Colon (tissue), 2 donors: ENCODE data around the gene ZNF175.

Source experiments
- FAIRE-seq: peaks from 2 replicates; lab custom pipeline; 2012; peaks lifted over from hg19 to GRCh38; lab: Jason Lieb, UNC
- donor health status: control.
- donor health status: control.

ZNF175 gene

DNA sequence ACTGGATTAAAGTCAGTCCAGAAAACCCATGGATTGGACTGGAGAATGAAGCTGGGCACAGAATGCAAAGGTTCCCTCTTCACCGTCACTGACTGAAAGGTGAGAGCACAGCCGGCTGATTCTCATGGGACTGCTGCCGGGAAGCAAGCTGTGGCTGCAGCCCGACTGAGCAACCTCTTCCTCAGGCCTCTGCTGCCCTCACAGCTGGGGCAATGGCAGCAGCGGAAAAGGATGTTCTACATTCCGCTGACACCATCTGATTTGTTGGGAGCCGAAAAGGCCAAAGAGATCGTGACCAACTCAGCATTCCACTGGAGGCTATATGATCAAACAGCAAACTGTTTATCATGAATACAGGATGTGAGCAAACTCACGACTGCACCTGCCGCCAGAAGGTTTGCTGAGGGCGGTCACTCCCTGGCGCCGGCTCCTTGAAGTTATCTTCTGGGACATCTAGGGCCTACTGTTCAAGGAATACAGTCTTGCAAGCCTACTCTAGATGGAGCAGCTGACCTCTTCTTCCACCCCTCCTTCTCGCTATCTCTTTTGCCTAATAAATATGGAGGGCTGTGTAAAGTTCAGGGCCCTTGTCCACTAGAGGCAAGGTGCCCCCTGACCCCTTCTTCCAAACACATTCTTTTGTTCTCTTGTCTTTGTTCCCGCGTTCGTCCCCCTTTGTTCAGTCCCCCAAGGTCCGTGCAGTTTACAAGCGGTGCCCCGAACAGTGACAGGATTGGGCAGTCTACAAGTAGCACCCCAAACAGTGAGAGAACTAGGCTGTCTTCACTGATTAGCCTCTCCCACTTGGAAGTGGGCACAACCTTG, 20.0 kb upstream of the ZNF175 start:
- FAIRE-seq: no peak

DNA sequence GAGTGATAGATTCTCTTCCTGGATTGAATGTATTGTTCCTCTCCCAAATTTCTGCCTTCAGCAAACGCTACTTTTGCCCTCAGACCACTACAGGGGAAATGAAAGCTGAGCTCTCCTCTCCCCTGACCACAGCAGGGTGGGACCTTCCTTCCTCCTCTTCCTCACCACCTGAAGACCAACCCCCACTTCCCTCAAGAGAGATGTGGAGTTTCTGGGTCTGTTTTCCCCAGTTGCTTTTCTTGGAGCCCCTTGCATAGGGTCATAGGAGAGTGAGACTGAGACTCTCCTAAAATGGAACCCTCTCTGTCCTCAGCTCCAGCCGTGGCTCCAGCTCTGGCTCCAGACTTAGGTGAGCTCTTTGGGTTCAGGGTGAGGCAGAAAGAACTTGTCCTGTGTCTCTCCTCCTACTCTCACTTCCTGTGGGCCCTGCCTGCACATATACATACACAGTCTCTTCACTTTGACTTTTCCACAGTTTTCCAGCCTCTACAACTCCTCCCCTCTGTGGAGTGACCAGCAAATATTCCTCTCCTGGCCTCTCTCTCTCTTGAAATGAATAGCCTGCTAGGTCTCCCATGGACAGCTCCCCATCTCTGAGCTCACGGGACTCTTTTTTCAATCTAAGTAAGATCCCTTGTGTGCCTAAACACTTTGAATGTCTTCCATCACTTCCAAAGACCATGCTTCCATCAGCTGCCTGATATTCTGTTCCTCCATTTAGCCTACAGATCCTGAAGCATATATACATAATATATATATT, 19.2 kb upstream of the ZNF175 start:
- no peak for FAIRE-seq

DNA sequence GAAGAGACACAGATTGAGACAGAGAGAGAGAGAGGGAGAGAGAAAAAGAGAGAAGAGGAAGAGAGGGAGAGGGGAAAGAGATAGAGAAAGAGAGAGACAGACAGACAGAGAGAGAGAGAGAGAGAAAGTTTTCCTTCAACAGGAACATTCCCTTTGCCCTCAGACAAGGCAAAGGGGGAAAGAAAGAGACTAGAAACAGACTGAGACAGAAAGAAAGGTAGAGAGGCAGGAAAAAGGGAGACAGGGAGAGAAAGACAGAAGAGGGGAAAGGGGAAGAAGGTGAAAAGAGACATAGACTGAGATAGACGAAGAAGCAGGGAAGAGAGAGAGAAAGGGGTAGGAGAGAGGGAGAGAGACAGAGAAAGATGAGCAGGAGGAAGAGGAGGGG, 18.5 kb upstream of the ZNF175 start:
- FAIRE-seq: no peak

DNA sequence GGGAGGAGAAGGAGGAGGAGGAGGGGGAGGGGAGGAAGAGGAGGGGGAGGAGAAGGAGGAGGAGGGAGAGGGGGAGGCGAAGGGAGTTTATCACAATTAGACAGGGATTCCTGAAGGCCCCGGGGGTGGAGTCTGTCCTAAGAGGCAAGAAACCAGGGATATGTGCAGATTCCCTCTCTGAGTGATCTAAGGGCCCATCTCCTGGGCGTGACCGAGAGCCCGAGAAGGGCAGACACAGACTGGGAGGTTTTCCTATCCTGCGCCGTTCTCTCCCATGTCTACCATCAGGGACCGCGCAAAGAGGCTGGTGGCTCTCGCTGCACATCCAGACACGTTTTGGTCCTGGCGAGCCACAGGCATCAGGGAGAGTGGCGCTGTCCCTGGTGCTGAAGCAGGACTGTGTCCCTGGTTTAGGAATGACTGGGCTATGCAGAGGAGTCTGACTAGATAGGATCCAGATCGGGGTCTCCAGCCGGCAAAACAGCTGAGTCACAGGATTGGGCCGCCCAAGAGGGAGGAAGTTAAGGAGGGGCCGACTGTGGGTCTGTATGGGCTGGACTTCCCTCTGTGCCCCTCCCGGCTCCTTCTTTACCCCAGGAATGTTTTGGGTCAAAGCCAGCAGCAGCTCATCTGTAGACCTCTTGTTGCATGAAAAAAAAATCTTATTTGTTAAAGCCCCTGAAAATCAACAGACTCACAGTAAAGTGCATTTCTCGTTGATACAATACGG, 17.9 kb upstream of the ZNF175 start:
- no peak for FAIRE-seq

DNA sequence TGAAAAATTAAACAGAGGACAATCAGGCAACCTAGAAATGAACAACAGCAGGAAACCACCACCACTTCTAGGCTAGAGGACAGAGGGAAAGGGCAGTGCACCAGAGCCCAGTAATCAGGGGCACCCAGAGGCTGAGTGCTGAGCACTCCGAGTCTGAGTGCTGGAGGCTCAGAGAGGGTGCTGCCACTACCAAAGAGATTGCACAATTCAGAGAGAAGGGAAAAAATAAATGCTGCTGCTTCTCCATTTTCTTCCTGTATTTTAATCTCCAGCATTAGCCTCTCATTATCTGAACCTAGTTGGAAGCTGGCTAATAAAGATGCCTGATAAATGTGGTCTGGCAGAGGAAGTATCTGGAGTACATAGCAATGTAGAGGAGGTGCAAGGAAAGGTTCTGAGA, 11.8 kb upstream of the ZNF175 start:
- FAIRE-seq: no peak

- FAIRE-seq: no peak
These were observed 10.7 kb upstream of the ZNF175 start for GRCh38 chr19:51560339-51560738.

DNA sequence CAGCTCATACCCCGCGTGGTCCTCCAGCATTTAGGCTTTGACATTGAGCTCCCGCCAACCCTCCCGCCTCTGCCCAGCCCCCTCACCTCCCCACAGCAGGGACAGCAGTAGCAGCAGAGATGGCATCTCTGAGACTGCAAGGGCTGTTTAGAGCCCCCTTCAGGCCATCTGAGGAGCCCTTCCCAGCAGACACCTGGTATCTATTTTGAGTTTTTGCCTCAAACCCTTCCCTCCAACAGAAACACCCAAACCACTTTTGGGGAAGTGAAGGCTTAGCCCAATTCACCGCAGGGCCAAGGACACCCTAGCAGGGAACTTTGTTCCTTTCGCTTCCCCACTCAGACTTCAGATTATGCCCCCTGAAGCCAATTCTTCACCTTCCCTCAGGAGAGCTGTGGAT, 6.3 kb upstream of the ZNF175 start:
- no peak for FAIRE-seq

DNA sequence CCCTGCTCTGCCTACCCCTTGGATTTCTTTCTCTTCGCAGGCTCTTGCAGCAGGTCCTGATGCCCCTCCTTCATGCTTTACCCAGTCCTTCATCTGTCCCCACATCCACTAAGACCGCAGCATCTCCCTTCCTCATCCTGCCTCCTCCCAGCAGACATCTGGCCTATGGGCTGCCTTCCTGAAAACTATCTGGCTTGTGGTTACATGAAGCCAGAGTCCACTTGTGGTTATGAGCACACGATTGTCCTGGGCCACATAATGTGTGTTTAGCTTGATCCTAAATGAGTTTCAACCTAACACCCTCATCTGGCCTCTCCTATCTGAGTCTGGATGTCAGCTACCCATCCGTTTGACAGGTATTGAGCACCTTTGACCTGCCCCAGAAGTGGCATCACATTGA, 5.5 kb upstream of the ZNF175 start:
- no peak for FAIRE-seq

DNA sequence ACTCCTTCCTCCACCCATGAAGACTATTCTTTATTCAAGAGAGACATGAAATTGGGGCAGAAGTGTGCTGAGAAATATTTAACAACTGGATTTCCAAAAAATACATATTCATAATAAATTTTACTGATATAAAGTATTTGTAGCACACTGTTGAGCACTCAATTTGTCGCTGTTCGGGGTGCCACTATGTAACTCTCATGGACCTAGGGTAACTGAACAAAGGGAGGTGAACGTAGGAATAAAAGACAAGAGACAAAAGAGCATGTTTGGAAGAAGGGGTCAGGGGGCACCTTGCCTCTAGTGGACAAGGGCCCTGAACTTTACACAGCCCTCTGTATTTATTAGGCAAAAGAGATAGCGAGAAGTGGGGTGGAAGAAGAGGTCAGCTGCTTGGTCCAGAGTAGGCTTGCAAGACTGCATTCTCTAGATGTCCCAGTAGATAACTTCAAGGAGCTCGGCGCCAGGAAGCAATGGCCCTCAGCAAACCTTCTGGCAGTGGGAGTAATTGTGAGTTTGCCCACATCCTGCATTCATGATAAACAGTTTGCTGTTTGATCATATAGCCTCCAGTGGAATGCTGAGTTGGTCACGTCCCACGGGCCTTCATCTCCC, 4.5 kb upstream of the ZNF175 start:
- no peak for FAIRE-seq

DNA sequence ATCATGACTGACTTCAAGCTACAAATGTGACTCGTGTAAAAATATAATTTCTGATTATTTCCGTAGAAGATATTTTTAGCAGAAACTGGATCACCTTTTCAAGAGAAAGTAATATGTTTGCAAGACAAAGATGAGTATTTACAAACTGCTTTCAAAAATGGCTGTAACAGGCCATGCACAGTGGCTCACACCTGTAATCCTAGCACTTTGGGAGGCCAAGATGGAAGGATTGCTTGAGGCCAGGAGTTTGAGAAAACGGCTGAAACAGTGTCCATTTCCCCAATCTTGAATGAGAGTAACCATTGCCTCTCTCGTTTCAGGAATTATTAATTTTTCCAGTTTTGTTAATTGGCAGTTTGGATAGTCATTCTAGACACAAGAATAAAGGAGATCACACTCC, 3.5 kb upstream of the ZNF175 start:
- FAIRE-seq: no peak

- no peak for FAIRE-seq
These were observed 2.6 kb upstream of the ZNF175 start for GRCh38 chr19:51568456-51568855.

DNA sequence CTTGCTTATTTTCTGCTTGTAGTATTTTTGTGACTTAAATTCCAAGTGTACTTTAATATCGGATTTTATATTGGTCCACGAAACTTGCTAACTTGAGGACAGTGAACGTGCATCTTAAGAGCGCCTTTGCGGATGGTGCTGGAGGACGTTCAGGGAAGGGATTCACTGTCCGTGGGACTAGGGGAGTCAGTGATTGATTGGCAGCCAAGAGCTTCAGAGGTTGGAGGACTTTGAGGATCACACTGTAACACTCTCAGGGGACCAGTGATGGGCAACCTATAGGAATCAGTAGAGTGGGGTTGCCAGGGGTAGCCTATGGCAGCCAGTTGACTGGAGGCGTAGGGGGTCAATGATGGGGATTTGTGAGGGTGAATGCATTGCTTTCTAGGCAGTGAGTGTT, 516 bp downstream of the ZNF175 start:
- FAIRE-seq: no peak

DNA sequence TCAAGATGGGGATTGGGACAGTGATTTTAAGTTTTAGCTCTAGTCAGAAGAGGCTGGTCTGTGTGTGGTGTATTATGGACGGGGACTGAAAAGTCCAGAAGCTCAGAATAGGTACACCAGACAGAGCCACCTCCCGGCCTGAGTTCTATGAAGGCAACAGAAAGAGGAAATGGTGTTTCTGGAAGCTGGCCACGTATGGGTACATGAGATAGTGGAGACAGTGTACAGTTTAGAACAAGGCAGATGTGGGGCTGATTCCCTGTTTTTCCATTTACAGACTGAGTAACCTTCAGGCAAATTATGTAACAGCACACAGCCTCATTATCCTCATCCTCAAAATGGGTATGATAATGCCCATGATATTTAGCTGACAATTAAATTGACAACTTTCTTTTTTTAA, 1.3 kb downstream of the ZNF175 start:
- FAIRE-seq: no peak

DNA sequence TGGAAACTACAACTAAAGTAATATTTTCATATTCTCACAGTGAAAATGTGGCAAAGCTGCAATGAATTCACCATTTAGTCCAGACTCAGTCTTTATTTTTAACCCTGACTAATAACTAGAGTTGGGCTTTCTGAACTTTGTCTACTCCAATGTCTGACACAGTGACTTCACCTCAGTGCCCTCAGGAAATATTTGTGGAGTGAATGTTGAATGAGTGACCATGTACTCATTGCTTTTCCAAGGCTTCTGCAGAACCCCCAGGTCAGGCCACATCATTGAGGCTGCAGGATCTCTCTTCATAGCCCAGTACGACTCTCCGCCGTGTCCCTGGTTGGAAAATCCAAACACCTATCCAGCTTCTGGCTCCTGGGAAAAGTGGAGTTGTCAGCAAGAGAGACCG, 1.8 kb downstream of the ZNF175 start:
- FAIRE-seq: no peak

DNA sequence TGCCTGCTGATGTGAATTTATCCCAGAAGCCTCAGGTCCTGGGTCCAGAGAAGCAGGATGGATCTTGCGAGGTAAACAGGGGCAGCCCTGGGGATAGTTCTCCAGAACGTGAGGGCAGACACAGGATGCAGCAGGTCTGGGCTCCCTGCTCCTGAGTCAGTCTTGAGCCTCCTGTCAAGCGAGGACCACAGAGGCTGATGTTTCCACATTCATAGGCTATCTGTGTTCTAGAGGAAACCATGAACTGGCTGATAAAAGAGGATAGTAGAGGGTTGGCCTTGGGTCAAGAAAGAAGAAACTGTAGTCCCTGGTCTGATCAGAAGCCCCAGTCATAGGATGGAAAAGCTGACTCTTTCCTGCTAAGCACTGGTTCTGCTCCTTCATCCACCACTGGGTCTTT, 2.2 kb downstream of the ZNF175 start:
- no peak for FAIRE-seq

- no peak for FAIRE-seq
These were observed 5.8 kb downstream of the ZNF175 start for GRCh38 chr19:51576850-51577249.

- FAIRE-seq: no peak
These were observed 15.1 kb downstream of the ZNF175 start for GRCh38 chr19:51586103-51586728.

DNA sequence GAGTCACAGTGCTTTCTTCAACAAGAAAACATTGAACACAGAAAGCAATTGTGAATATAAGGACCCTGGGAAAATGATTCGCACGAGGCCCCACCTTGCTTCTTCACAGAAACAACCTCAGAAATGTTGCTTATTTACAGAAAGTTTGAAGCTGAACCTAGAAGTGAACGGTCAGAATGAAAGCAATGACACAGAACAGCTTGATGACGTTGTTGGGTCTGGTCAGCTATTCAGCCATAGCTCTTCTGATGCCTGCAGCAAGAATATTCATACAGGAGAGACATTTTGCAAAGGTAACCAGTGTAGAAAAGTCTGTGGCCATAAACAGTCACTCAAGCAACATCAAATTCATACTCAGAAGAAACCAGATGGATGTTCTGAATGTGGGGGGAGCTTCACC, 15.7 kb downstream of the ZNF175 start:
- no peak for FAIRE-seq

- FAIRE-seq: no peak
These were observed 16.4 kb downstream of the ZNF175 start for GRCh38 chr19:51587264-51588191.

- no peak for FAIRE-seq
These were observed 18.4 kb downstream of the ZNF175 start for GRCh38 chr19:51589511-51589910.

GRCh38 chr19:51590441-51590840, 19.4 kb downstream of the ZNF175 start:
- no peak for FAIRE-seq
